Panc1 (cell line): ENCODE results near the gene POLR3K. TPM values are rescaled to one million over a fixed set of nuclear protein-coding genes. Genes with fewer than 3 reads are reported as not detected.

Experiments
- ATAC-seq: fragments of 200-7000 bp; cut with Tn5 transposase; 2 replicates; pipeline ENCODE4 v1.9.1; 2020; ENCODE audit warnings: mild to moderate bottlenecking, moderate library complexity
- BruUV-seq: library from RNA; stranded (reverse); fragments of 400-500 nt; replicated peaks from 2 replicates; lab custom pipeline; 2021; lab: Mats Ljungman, UMichigan
- CTCF ChIA-PET: fragments of 300-600 bp; sonication (Branson Sonifier 250); formaldehyde crosslinking; loops from one replicate; lab custom pipeline; 2022; ENCODE audit warnings: antibody characterized with exemption; lab: Charles Lee
- POLR2A ChIA-PET: fragments of 300-600 bp; sonication (Branson Sonifier 250); formaldehyde crosslinking; loops from one replicate; lab custom pipeline; 2022; ENCODE audit warnings: antibody characterized with exemption; lab: Charles Lee
- DNase-seq: peaks from one replicate; pipeline ENCODE4 v3.0.0-alpha.2; 2010; ENCODE audit warnings: low read depth, low spot score
- H3K27ac ChIP-seq: 2 replicates; pipeline ENCODE4 v1.5.1; 2011; ENCODE audit warnings: mild to moderate bottlenecking, low read length, inconsistent platforms
- H3K27me3 ChIP-seq: fragments of 200-500 bp; sonication (Bioruptor generic); 2 replicates; pipeline ENCODE4 v1.6.0; 2014; ENCODE audit warnings: low read length, inconsistent platforms; ENCODE audit not compliant: control insufficient read depth, insufficient read depth
- H3K36me3 ChIP-seq: fragments of 200-500 bp; sonication (Bioruptor generic); 2 replicates; pipeline ENCODE4 v1.5.1; 2014; ENCODE audit warnings: inconsistent platforms, mild to moderate bottlenecking, low read length, moderate library complexity; ENCODE audit not compliant: control insufficient read depth, insufficient read depth
- H3K4me1 ChIP-seq: 2 replicates; pipeline ENCODE4 v1.5.1; 2011; ENCODE audit warnings: inconsistent platforms, mild to moderate bottlenecking, low read length, moderate library complexity; ENCODE audit not compliant: control insufficient read depth, insufficient read depth
- H3K4me3 ChIP-seq, 2 experiments: 2 replicates each; pipeline ENCODE4 v1.5.1; 2011 to 2012; ENCODE audit warnings: low read depth in 2 of 2, low read length in 2 of 2, mild to moderate bottlenecking in 2 of 2, inconsistent platforms in 1 of 2, moderate library complexity in 1 of 2
- H3K9me3 ChIP-seq: fragments of 200-500 bp; sonication (Bioruptor generic); 2 replicates; pipeline ENCODE4 v1.5.1; 2014; ENCODE audit warnings: low read depth, mild to moderate bottlenecking, inconsistent platforms, low read length, moderate library complexity; ENCODE audit not compliant: control insufficient read depth, insufficient read depth
- CTCF ChIP-seq: fragments of 450-650 bp; IDR thresholded peaks from 2 replicates; pipeline ENCODE4 v1.5.1; 2017; ENCODE audit warnings: mild to moderate bottlenecking
- POLR2AphosphoS5 ChIP-seq: IDR thresholded peaks from 2 replicates; pipeline ENCODE4 v1.6.1; 2012; ENCODE audit warnings: mild to moderate bottlenecking, low read depth, low read length, moderate library complexity
- REST ChIP-seq, 2 experiments: IDR thresholded peaks; 2 replicates each; pipeline ENCODE4 v1.6.1; 2011 to 2012; ENCODE audit warnings: low read depth in 2 of 2, control low read depth in 1 of 2, low read length in 1 of 2, mild to moderate bottlenecking in 1 of 2, moderate library complexity in 1 of 2; ENCODE audit not compliant: insufficient read depth in 1 of 2
- SIN3A ChIP-seq: IDR thresholded peaks from 2 replicates; pipeline ENCODE4 v1.6.1; 2012; ENCODE audit warnings: low read depth, mild to moderate bottlenecking, low read length, moderate library complexity, borderline replicate concordance; ENCODE audit not compliant: insufficient read depth
- TCF7L2 ChIP-seq: IDR thresholded peaks from 2 replicates; pipeline ENCODE4 v1.6.1; 2011; ENCODE audit warnings: mild to moderate bottlenecking, low read depth, low read length, inconsistent platforms
- in situ Hi-C: cut with HindIII; loops from 2 replicates; pipeline ENCODE4 v1.10.0; 2016; ENCODE audit warnings: low sequenced_read_pairs, low pct_unique_long_range_greater_than_20kb
- intact Hi-C: fragments of 100-400 bp; cut with micrococcal nuclease; formaldehyde crosslinking; loops from one replicate; pipeline ENCODE4 v1.10.0; 2022; ENCODE audit not compliant: unreplicated experiment
- total RNA-seq: library from RNA; stranded (reverse); gene quantifications from one replicate; pipeline ENCODE4 v1.2.1, GENCODE V29; 2021; ENCODE audit not compliant: unreplicated experiment

POLR3K gene
- total RNA-seq, 1 experiment from 2014 or later = 35.7 TPM

GRCh38 chr16:62968-63391 is 9.6 kb upstream of the POLR3K start:
- Histone ChIP-seq H3K36me3 (no peaks in the 10 kb centered on the region), H3K27me3 (no peaks in the 10 kb centered on the region), H3K9me3 (no peaks in the 10 kb centered on the region), H3K27ac (no peak overlapping the region), H3K4me3 (no peak overlapping the region), H3K4me1 (peaks cover 16% of the 10 kb centered on the region)
- ChIA-PET CTCF (interaction anchor here (0.6 kb wide), 1 partner anchor 34 kb away, joined by 5 read pairs; no protein-coding TSS in a partner anchor), POLR2A (no interaction called here)
- in situ Hi-C loops (no loop called here), intact Hi-C loops (no loop called here)
- no peak for DNase-seq
- ATAC-seq = no peak
- BruUV-seq = no TSS peak
- TF ChIP-seq POLR2AphosphoS5 (no peak), REST (IDR thresholded peaks at IDR 0.05; ENCODE audit: insufficient read depth in 1 of 2, low read depth in 2 of 2, low read length in 1 of 2) (no peak), CTCF (no peak), TCF7L2 (no peak), SIN3A (no peak)

GRCh38 chr16:62283-62967 is 9.0 kb upstream of the POLR3K start:
- Histone ChIP-seq H3K9me3 (no peaks in the 10 kb centered on the region), H3K4me3 (no peak overlapping the region), H3K36me3 (no peaks in the 10 kb centered on the region), H3K27me3 (no peaks in the 10 kb centered on the region), H3K27ac (no peak overlapping the region), H3K4me1 (peaks cover 12% of the 10 kb centered on the region)
- ChIA-PET CTCF (no interaction called here), POLR2A (no interaction called here)
- no peak for DNase-seq
- no peak for ATAC-seq
- in situ Hi-C loops (no loop called here), intact Hi-C loops (no loop called here)
- TF ChIP-seq CTCF = no peak
- TF ChIP-seq REST (IDR thresholded peaks at IDR 0.05; ENCODE audit: insufficient read depth in 1 of 2, low read depth in 2 of 2, low read length in 1 of 2) = no peak
- TF ChIP-seq SIN3A = no peak
- BruUV-seq = no TSS peak
